ENCODE measurements around the gene ING3.
"Not testable (repeated sequence)": the region's sequence is repeated elsewhere in the genome, so short reads cannot be mapped to it uniquely, and the experiment has no call there.

The ING3 gene

GRCh38 chr7:121003986-121004685, 53.6 kb downstream of the ING3 start:
- DNase-seq (ENCODE audit: low spot score), result no peak

- DNase-seq (ENCODE audit: low spot score), result not testable (repeated sequence)
These were observed 54.5 kb downstream of the ING3 start for GRCh38 chr7:121005058-121005457.

- no peak for DNase-seq (ENCODE audit: low spot score)
These were observed 55.5 kb downstream of the ING3 start for GRCh38 chr7:121005996-121006584.

- DNase-seq (ENCODE audit: low spot score), result no peak
These were observed 56.2 kb downstream of the ING3 start for GRCh38 chr7:121006711-121007315.

GRCh38 chr7:121008816-121009215, 58.2 kb downstream of the ING3 start:
- DNase-seq (ENCODE audit: low spot score), result no peak

- no peak for DNase-seq (ENCODE audit: low spot score)
These were observed 60.8 kb downstream of the ING3 start for GRCh38 chr7:121011401-121011800.

- no peak for DNase-seq (ENCODE audit: low spot score)
These were observed 61.7 kb downstream of the ING3 start for GRCh38 chr7:121012170-121012874.

- DNase-seq (ENCODE audit: low spot score), result no peak
These were observed 62.3 kb downstream of the ING3 start for GRCh38 chr7:121012919-121013318.

GRCh38 chr7:121015560-121015959, 65.0 kb downstream of the ING3 start:
- no peak for DNase-seq (ENCODE audit: low spot score)

- DNase-seq (ENCODE audit: low spot score), result no peak
These were observed 66.4 kb downstream of the ING3 start for GRCh38 chr7:121016966-121017365.

- no peak for DNase-seq (ENCODE audit: low spot score)
These were observed 67.0 kb downstream of the ING3 start for GRCh38 chr7:121017586-121017985.

GRCh38 chr7:121019018-121019417, 68.4 kb downstream of the ING3 start:
- no peak for DNase-seq (ENCODE audit: low spot score)

GRCh38 chr7:121020249-121020988, 69.8 kb downstream of the ING3 start:
- peak; percentile 80 for DNase-seq (ENCODE audit: low spot score)

- no peak for DNase-seq (ENCODE audit: low spot score)
These were observed 70.7 kb downstream of the ING3 start for GRCh38 chr7:121020989-121021969.

GRCh38 chr7:121023194-121023593, 72.6 kb downstream of the ING3 start:
- no peak for DNase-seq (ENCODE audit: low spot score)

GRCh38 chr7:121023683-121024511, 73.3 kb downstream of the ING3 start:
- no peak for DNase-seq (ENCODE audit: low spot score)

GRCh38 chr7:121024611-121025010, 74.0 kb downstream of the ING3 start:
- DNase-seq (ENCODE audit: low spot score), result no peak

- no peak for DNase-seq (ENCODE audit: low spot score)
These were observed 75.6 kb downstream of the ING3 start for GRCh38 chr7:121026159-121026558.

- DNase-seq (ENCODE audit: low spot score), result no peak
These were observed 76.1 kb downstream of the ING3 start for GRCh38 chr7:121026577-121027111.

Measured in kidney capillary endothelial cell (primary cell).